GM23338 (cell line): ENCODE data around the gene KSR2.

Experiments
- CTCF ChIP-seq, 2 experiments: fragments of 200-600 bp in 1 of 2; sonication (generic) in 1 of 2; conservative IDR thresholded peaks; 2 replicates each; pipeline versions ENCODE4 v1.5.1 to v1.6.1; 2016 to 2017; ENCODE audit warnings: antibody characterized with exemption in 2 of 2, low read depth in 2 of 2, mild to moderate bottlenecking in 2 of 2, moderate library complexity in 1 of 2
- EZH2 ChIP-seq: fragments of 200-600 bp; sonication (generic); IDR thresholded peaks from one replicate; pipeline ENCODE4 v1.8.0; 2017; ENCODE audit warnings: antibody characterized with exemption, mild to moderate bottlenecking, low read depth; ENCODE audit not compliant: unreplicated experiment
- EZH2phosphoT487 ChIP-seq: fragments of 200-600 bp; sonication (generic); IDR thresholded peaks from one replicate; pipeline ENCODE4 v1.8.1; 2018; ENCODE audit warnings: antibody characterized with exemption; ENCODE audit not compliant: unreplicated experiment
- POLR2AphosphoS5 ChIP-seq: IDR thresholded peaks from 2 replicates; pipeline ENCODE4 v1.6.1; 2016; ENCODE audit warnings: antibody characterized with exemption, low read depth

- TF ChIP-seq EZH2 = no peak
- TF ChIP-seq CTCF (conservative IDR thresholded peaks at IDR 0.05; ENCODE audit: low read depth in 2 of 2) = 0 out of 4 replicates have a peak, but pooled peaks of 1 of the 2 experiments have one; percentile 15
- no peak for TF ChIP-seq POLR2AphosphoS5
- no peak for TF ChIP-seq EZH2phosphoT487
Observed at GRCh38 chr12:117875744-117876435, 92.9 kb downstream of the KSR2 start.
